GM21529 (cell line): ENCODE results near the gene BICD1.
A peak's percentile ranks its signal among the peaks of the same experiment; 100 is the strongest.
"Not testable (repeated sequence)": the region's sequence is repeated elsewhere in the genome, so short reads cannot be mapped to it uniquely, and the experiment has no call there.

Source experiments
- ATAC-seq: cut with Tn5 transposase; IDR thresholded peaks from one replicate; pipeline ENCODE4 v1.9.1; 2021; ENCODE audit not compliant: unreplicated experiment

BICD1 gene

DNA sequence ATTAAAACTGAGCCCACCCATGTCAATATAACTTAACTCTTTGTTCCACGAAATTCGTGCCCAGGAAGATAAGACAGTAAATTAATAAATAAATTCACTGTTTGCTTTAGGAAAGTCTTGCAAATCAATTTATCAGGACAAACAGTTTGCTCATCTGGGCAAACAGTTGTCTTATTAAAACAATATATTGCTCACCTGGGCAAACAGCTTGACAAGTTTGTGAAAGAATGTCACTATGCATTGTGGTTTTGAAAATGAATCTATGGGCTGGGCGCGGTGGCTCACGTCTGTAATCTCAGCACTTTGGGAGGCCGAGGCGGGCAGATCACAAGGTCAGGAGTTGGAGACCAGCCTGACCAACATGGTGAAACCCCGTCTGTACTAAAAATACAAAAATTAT is 80.5 kb downstream of the BICD1 start:
- ATAC-seq, result not testable (repeated sequence)

- ATAC-seq, result no peak
Observed at GRCh38 chr12:32191445-32191844, 84.8 kb downstream of the BICD1 start.

- ATAC-seq, result no peak
Observed at GRCh38 chr12:32196250-32197198, 89.9 kb downstream of the BICD1 start.

- ATAC-seq, result no peak
Observed at GRCh38 chr12:32197421-32197820, 90.8 kb downstream of the BICD1 start.

- no peak for ATAC-seq
Observed at GRCh38 chr12:32198555-32198954, 91.9 kb downstream of the BICD1 start.

- no peak for ATAC-seq
Observed at GRCh38 chr12:32201096-32201495, 94.4 kb downstream of the BICD1 start.

DNA sequence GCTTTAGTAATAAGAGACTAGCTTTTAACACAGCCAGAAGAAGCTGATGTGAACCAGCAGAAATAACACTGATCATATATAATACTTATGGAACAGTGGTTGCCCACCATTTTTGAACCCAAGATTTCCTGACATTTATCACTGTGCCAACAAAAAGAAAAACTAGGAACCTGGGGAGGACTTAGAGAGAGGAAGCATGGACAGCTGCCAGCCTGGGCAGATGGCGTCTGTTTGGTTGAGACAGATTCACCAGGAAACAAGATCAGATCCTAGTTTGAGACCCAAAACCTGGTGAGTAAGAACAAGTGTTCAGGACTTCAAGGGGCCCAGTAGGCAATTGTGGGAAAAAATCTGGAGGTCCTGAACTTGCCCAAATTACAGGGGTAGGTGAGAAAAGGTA is 95.3 kb downstream of the BICD1 start:
- no peak for ATAC-seq

GRCh38 chr12:32205731-32206130 is 99.1 kb downstream of the BICD1 start:
- no peak for ATAC-seq

GRCh38 chr12:32208355-32208754 is 101.7 kb downstream of the BICD1 start:
- no peak for ATAC-seq

GRCh38 chr12:32211066-32211899 is 104.6 kb downstream of the BICD1 start:
- ATAC-seq, result no peak

- ATAC-seq, result no peak
Observed at GRCh38 chr12:32211900-32212156, 105.2 kb downstream of the BICD1 start.

GRCh38 chr12:32214723-32215122 is 108.1 kb downstream of the BICD1 start:
- no peak for ATAC-seq

- ATAC-seq, result no peak
Observed at GRCh38 chr12:32217354-32218310, 111.0 kb downstream of the BICD1 start.

GRCh38 chr12:32223941-32224340 is 117.3 kb downstream of the BICD1 start:
- ATAC-seq, result no peak

- no peak for ATAC-seq
Observed at GRCh38 chr12:32226768-32227167, 120.1 kb downstream of the BICD1 start.

GRCh38 chr12:32229971-32230612 is 123.4 kb downstream of the BICD1 start:
- ATAC-seq, result no peak

GRCh38 chr12:32230613-32230993 is 124.0 kb downstream of the BICD1 start:
- peak; percentile 73 for ATAC-seq

GRCh38 chr12:32231361-32231760 is 124.7 kb downstream of the BICD1 start:
- not testable (repeated sequence) for ATAC-seq

- no peak for ATAC-seq
Observed at GRCh38 chr12:32233568-32233967, 126.9 kb downstream of the BICD1 start.

GRCh38 chr12:32235251-32235650 is 128.6 kb downstream of the BICD1 start:
- no peak for ATAC-seq

- no peak for ATAC-seq
Observed at GRCh38 chr12:32240162-32240561, 133.5 kb downstream of the BICD1 start.
